ENCODE results near the gene ZNF121. TPM values are rescaled to one million over a fixed set of nuclear protein-coding genes. Genes with fewer than 3 reads are reported as not detected.
"Not testable (repeated sequence)": the region's sequence is repeated elsewhere in the genome, so short reads cannot be mapped to it uniquely, and the experiment has no call there.

The ZNF121 gene
- 69.0 and 71.2 TPM in 2 replicates for total RNA-seq (2014; rRNA removed; shearing (Covaris generic))

DNA sequence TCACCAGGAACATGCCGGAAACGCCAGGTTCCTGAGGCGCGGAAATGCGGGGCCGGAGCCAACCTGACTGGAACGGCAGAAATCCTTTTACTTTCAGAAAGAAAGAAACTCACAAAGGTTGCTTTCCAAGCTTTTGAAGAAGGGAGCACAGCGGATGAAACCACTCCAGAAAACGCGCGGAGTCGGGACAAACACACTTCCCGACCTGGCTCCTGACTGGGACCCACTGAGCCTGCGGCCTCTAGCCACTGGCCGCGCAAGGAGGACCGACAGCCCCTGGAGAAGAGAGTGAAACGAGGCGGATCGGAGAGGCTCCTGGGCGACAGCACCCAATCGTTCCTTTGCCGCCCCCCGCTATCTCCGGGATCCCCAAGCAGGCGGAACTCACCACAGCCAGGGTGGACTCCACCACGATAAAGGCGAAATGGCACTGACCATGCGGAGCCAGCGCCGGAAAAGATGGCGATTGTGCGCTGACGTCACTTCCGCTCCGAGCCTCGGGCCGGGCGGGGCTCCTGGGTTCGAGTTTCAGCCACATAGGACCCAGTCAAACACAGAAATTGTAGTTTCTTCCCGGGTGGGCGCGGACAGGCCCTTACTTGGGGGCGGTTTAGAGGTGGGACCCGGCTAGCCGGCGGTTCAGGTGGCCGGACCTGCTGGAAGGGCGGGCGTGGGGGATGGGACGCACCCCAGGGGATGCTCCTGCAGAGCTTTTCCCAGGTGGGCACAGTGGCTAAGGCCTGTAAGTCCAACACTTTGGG is at the start of gene ZNF121:
Gene ZNF121 (minus strand): TSS at position 432 of the 761 bp plus-strand sequence. CDS start 16,407 bp downstream, outside the sequence.
- H3K36me3 ChIP-seq: peaks cover 28% of the 10 kb centered on the region
- peak within 1 kb of the TSS; percentile 82 for H3K27ac ChIP-seq
- H3K27me3 ChIP-seq: no peaks in the 10 kb centered on the region
- peak; percentile 85 to 89 for DNase-seq
- H3K4me3 ChIP-seq: peak within 1 kb of the TSS; percentile 92
- no peaks in the 10 kb centered on the region for H3K4me1 ChIP-seq
- no peaks in the 10 kb centered on the region; the same call in 1 of the 2 replicates for H3K9me3 ChIP-seq (replicated peaks)

DNA sequence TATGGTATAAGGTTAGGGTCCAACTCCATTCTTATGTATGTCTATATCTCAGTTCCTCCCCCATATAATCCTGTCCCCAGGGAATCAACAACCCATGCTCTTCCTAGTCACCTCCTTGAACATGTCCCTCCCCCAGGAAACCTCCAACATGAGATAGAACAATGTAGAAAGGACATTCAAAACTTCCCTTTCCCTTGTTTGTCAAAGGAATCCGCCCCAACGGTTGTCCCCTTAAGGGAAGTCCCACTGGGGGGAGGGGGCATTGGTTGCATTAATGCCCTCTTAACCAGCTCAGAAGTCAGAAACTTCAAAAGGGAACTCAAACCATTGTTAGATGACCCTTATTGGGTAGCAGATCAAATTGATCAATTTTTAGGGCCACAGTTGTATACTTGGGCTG is 43.6 kb upstream of the ZNF121 start:
- no peaks in the 10 kb centered on the region for H3K27me3 ChIP-seq
- H3K36me3 ChIP-seq: peaks cover 2% of the 10 kb centered on the region; the same call in 1 of the 2 replicates
- DNase-seq: no peak
- H3K9me3 ChIP-seq (replicated peaks): no peaks in the 10 kb centered on the region
- H3K27ac ChIP-seq: no peak overlapping the region
- H3K4me3 ChIP-seq: no peak overlapping the region
- no peaks in the 10 kb centered on the region for H3K4me1 ChIP-seq

DNA sequence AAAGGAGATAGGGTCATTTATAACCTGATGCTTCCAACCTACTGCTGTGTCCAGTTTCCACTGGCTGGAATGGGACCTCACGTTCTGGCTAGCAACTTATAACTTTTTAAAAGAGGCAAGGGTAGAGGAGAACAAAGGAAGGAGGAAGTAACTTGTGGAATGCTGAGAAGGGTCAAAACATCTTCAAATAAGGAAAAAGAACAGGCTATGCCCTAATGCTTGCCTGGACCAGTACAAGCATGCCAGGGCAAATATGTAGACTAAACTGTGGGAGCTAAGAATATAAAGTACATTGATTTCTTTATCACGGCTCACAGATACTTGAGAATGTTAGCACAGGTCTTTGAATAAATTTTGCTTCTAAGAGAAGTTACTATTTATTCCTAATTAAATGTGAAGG is 38.2 kb upstream of the ZNF121 start:
- Histone ChIP-seq H3K36me3 (peaks cover 21% of the 10 kb centered on the region), H3K27me3 (no peaks in the 10 kb centered on the region), H3K4me1 (no peaks in the 10 kb centered on the region), H3K9me3 (replicated peaks) (no peaks in the 10 kb centered on the region), H3K4me3 (no peak overlapping the region), H3K27ac (no peak overlapping the region)
- no peak for DNase-seq

DNA sequence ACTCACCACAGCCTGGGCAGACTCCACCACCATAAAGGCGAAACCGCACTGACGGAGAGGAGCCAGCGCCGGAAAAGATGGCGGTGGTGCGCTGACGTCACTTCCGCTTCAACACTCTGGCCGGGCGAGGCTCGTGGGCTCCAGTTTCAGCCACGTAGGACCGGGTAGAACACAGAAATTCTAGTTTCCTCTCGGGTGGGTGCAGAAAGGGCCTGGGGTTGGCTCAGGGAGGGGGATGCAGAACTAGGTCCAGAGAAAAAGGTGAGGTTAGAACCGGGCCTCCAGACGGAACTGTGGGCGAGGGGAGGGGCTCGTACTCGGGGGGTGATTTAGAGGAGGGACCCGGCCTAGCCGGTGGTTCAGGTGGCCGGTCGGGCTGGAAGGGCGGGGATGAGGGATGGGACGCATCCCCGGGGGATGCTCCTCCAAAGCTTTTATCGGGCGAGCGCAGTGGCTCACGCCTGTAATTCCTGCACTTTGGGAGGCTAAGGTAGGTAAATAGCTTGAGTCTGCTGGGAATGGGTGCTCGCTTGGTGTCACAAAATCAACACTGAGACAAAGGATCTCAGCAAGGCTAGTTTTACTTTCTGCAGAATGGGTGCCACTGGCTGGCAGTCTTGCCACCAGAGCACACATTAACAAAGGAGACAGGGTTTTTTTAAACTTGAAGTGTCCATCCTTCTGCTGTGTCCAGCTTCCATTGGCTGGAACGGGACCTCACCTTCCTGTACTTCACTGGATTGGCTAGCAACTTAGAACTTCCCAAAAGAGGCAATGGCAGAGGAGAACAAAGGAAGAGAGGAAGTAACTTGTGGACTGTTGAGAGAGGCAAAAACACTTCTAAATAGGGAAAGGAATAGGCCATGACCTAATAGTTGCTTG is 37.1 kb upstream of the ZNF121 start, which contains the start of gene ZNF561:
Gene ZNF561 (minus strand): TSS at position 77 of the 882 bp plus-strand sequence. CDS start 1,776 bp downstream, outside the sequence.
- peak within 1 kb of the TSS; percentile 97 for H3K27ac ChIP-seq
- peaks cover 31% of the 10 kb centered on the region for H3K36me3 ChIP-seq
- H3K4me1 ChIP-seq: no peaks in the 10 kb centered on the region
- peak within 1 kb of the TSS; percentile 90 for H3K4me3 ChIP-seq
- no peaks in the 10 kb centered on the region for H3K9me3 ChIP-seq (replicated peaks)
- no peaks in the 10 kb centered on the region for H3K27me3 ChIP-seq
- DNase-seq: peak; percentile 83 to 89

DNA sequence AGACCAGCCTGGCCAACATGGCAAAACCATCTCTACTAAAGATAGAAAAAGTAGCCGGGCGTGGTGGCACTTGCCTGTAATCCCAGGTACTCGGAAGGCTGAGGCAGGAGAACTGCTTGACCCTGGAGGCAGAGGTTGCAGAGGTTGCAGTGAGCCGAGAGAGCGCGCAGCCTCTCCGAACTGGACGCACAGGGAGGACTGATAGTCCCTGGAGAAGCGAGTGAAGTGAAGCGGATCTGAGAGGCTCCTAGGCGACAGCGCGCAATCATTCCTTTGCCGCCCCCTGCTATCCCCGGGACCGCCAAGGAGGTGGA is 36.5 kb upstream of the ZNF121 start:
- Histone ChIP-seq H3K27me3 (no peaks in the 10 kb centered on the region), H3K4me1 (no peaks in the 10 kb centered on the region), H3K9me3 (replicated peaks) (no peaks in the 10 kb centered on the region), H3K27ac (peak overlapping the region; percentile 97), H3K36me3 (peaks cover 34% of the 10 kb centered on the region), H3K4me3 (peak overlapping the region; percentile 90)
- DNase-seq: no peak

DNA sequence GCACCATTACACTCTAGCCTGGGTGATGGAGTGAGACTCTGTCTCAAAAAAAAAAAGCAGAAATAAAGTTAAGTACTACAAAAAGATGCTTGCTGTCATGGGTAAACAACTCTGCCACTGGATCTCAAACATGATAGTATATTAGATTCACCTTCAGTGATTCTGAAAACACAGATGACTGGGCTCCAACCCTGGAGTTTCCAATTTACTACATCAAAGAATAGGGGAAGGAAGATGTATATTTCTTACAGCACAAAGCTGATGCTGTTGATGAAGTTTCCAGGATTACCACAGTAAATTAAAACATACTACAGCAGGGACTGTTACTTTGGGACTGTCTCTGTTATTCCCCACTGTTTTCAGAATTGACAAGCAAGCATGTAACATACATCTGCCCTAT is 31.5 kb upstream of the ZNF121 start:
- Histone ChIP-seq H3K36me3 (peaks cover 83% of the 10 kb centered on the region), H3K4me3 (no peak overlapping the region), H3K9me3 (replicated peaks) (peaks cover 9% of the 10 kb centered on the region), H3K4me1 (no peaks in the 10 kb centered on the region), H3K27ac (no peak overlapping the region), H3K27me3 (no peaks in the 10 kb centered on the region)
- no peak for DNase-seq

DNA sequence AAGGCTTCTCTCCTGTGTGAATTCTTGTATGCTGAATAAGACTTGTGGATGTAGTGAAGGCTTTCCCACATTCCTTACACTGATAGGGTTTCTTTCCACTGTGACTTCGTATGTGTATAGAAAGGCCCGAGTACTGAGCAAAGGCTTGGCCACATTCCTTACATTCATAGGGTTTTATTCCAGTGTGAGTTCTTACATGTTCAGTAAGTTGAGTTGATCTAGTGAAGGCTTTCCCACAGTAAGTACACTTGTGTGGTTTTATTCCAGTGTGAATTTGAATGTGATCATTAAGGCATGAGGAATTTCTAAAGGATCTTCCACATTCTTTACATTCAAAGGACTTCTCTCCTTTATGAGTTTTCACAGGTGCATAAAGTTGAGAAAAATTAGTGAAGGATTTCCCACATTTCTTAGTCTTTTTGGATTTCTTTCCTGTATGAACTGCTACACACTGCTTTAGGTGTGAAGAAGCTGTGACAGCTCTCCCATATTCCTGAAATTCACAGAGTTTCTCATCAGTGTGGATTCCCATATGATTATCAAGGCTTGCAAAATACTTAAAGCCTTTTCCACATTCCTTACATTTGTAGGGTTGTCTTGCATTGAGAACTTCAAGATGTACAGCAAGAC is 26.3 kb upstream of the ZNF121 start:
- Histone ChIP-seq H3K36me3 (peaks cover 67% of the 10 kb centered on the region), H3K9me3 (replicated peaks) (peaks cover 21% of the 10 kb centered on the region), H3K27me3 (no peaks in the 10 kb centered on the region), H3K4me3 (no peak overlapping the region), H3K27ac (no peak overlapping the region), H3K4me1 (no peaks in the 10 kb centered on the region)
- no peak for DNase-seq

DNA sequence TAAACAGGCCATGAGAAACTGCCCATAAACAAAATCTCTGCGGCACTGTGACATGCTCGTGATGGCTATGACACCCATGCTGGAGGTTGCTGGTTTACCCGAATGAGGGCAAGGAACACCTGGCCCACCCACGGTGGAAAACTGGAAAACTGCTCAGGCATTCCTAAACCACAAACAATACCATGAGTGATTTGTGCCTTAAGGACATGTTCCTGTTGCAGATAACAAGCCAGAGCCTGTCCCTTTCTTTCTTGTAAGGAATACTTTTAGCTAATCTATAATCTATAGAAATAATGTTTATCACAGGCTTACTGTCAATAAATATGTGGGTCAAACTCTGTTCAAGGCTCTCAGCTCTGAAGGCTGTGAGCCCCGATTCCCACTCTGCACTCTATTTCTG is 24.6 kb upstream of the ZNF121 start:
- H3K4me1 ChIP-seq: no peaks in the 10 kb centered on the region
- DNase-seq: no peak
- H3K36me3 ChIP-seq: peaks cover 50% of the 10 kb centered on the region
- no peak overlapping the region for H3K27ac ChIP-seq
- H3K9me3 ChIP-seq (replicated peaks): peaks cover 21% of the 10 kb centered on the region
- no peak overlapping the region for H3K4me3 ChIP-seq
- no peaks in the 10 kb centered on the region for H3K27me3 ChIP-seq

DNA sequence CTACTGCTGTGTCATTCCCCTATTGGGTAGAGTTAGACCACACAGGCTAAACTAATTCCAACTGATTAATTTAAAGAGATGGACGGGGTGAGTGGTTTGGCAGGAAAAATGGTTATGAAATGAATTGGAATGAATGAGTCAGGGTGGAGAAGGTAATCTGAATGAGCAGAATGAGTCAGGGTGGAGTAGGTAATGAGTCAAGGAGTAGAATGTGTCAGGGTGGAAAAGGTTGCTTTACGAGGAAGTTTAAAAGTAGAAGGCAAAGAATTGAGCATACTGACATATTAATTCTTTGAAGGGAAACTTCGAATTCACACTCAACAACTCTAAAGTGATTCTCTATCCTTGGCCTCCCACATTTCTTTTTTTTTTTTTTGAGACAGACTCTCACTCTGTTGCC is 12.7 kb upstream of the ZNF121 start:
- DNase-seq: no peak
- Histone ChIP-seq H3K9me3 (replicated peaks) (no peaks in the 10 kb centered on the region), H3K36me3 (no peaks in the 10 kb centered on the region), H3K4me3 (no peak overlapping the region), H3K27me3 (no peaks in the 10 kb centered on the region), H3K27ac (no peak overlapping the region), H3K4me1 (no peaks in the 10 kb centered on the region)

DNA sequence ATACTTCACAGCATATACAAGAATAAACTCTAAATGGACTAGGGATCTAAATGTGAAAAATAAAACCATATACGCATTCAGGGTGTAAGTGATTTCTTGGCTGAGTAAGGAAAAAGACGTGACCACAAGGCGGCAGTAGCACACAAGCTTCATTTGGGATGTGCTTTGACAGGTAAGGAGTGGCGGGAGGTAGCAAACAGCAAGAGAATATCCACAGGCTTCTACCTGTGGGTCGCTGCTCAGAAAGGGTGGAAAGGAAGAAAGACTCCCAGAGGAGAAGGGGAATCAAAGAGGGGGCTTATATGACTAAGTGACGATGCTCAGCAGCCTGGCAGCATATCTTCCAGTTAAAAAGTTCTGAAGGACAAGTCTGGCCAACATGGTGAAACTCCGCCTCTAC is 2.5 kb upstream of the ZNF121 start:
- H3K36me3 ChIP-seq: peaks cover 11% of the 10 kb centered on the region
- H3K9me3 ChIP-seq (replicated peaks): no peaks in the 10 kb centered on the region; the same call in 1 of the 2 replicates
- DNase-seq: peak; percentile 44 to 70
- H3K4me3 ChIP-seq: no peak overlapping the region
- no peak overlapping the region for H3K27ac ChIP-seq
- H3K27me3 ChIP-seq: no peaks in the 10 kb centered on the region
- no peaks in the 10 kb centered on the region for H3K4me1 ChIP-seq

DNA sequence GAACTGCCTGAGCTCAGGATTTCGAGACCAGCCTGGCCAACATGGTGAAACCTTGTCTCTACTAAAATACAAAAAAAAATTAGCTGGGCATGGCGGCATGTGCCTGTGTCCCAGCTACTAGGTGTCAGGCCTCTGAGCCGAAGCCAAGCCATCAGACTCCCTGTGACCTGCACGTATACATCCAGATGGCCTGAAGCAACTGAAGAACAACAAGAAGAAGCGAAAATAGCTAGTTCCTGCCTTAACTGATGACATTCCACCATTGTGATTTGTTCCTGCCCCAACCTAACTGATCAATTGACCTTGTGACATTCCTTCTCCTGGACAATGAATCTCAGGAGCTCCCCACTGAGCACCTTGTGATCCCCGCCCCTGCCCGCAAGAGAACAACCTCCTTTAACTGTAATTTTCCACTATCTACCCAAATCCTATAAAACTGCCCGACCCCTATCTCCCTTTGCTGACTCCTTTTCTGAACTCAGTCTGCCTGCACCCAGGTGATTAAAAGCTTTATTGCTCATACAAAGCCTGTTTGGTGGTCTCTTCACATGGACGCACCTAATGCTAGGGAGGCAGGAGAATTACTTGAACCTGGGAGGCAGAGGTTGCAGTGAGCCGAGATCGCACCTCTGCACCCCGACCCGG is 2.1 kb downstream of the ZNF121 start:
- not testable (repeated sequence) for H3K4me3 ChIP-seq; H3K9me3 ChIP-seq (replicated peaks); H3K4me1 ChIP-seq; H3K27ac ChIP-seq; H3K27me3 ChIP-seq; DNase-seq
- peaks cover 38% of the 10 kb centered on the region for H3K36me3 ChIP-seq

DNA sequence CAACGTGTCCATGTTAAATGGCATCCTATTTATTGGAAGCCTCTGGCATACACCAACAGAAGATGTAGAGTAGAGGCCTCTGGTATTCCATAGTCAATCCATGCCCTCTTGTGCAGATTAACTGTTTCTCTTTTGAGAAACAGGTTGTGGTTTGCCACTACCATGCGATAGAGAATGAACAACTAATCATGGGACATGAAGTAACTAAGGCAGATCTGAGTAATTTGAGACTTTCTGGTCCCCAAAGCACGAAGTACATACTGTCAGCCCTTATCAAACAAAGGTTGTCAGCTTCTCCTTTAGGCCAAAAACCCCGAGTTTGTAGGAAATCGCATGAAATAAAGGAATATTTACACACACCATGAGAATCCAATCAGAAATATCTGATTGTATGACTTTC is 3.6 kb downstream of the ZNF121 start:
- Histone ChIP-seq H3K27me3 (no peaks in the 10 kb centered on the region), H3K9me3 (replicated peaks) (peaks cover 10% of the 10 kb centered on the region; the same call in 1 of the 2 replicates), H3K4me3 (no peak overlapping the region), H3K27ac (no peak overlapping the region), H3K4me1 (no peaks in the 10 kb centered on the region), H3K36me3 (peaks cover 41% of the 10 kb centered on the region)
- no peak for DNase-seq

DNA sequence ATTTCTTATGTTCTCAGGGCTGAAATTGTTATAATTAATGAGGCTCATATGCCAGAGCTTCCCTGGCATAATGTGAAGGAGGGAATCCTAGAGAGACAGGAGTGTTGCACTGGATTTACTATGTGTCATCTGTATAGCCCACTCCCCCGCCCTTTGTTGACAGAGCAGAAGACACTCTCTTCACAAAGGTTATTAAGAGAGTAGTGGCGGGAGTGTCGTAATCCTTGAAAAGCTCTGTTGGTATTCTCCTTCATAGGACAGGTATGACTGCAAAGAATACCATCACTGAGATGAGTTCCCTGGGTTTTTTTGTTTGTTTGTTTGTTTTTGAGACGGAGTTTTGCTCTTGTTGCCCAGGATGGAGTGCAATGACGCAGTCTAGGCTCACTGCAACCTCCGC is 14.0 kb downstream of the ZNF121 start:
- no peak for DNase-seq
- Histone ChIP-seq H3K4me3 (no peak overlapping the region), H3K27me3 (no peaks in the 10 kb centered on the region), H3K4me1 (no peaks in the 10 kb centered on the region), H3K9me3 (replicated peaks) (peaks cover 36% of the 10 kb centered on the region), H3K36me3 (peaks cover 63% of the 10 kb centered on the region), H3K27ac (no peak overlapping the region)

DNA sequence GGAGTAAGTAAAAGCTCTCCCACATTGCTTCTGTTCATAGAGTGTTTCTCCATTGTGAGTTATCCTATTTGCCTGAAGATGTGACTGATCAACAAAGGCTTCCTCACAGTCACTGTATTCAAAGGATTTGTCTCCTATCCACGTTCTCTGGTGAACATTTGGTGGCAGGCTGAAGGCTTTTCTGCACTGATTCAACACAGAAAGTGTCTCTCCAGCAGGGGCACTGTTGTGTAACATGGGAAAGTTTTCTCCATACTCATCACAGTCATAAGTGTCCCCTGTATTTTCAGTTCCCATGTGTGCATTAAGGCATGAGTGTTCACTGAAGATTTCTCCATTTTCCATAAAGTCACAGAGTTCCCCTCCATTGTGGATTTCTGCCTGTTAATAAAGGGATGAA is 17.6 kb downstream of the ZNF121 start:
- DNase-seq: no peak
- Histone ChIP-seq H3K27ac (no peak overlapping the region), H3K9me3 (replicated peaks) (peaks cover 54% of the 10 kb centered on the region), H3K27me3 (no peaks in the 10 kb centered on the region), H3K4me3 (no peak overlapping the region), H3K36me3 (peaks cover 84% of the 10 kb centered on the region), H3K4me1 (no peaks in the 10 kb centered on the region)

Measured in SJCRH30 (cell line).